Stimulated activated CD8-positive, alpha-beta memory T cell treated with anti-CD3 and anti-CD28 coated beads, Interleukin-4, amount 100 ng/mL, for 1 hour (primary cell): ENCODE measurements around the gene SLC12A2.

Experiments
- DNase-seq, 2 donors: peaks; one replicate each; pipeline ENCODE4 v3.0.0-alpha.2; 2020; ENCODE audit warnings: low read depth in 2 of 2, low spot score in 1 of 2

Gene SLC12A2

DNA sequence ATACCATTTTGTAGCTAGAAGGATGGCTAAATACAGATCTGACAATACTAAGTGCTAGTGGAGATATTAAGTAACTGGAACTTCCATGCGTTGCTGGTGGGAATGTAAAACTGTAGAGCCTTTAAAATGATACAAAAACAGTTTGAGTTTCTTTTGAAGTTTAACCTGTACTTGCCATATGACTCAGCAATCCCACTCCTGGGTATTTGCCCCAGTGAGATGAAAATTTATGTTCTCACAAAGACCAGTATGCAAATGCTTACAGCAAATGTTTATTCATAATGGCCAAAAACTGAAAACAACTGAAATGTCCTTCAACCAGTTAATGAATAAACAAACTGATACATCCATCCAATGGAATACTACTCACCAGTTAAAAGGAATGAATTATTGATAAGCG is 137.3 kb downstream of the SLC12A2 start:
- DNase-seq, result no peak

DNA sequence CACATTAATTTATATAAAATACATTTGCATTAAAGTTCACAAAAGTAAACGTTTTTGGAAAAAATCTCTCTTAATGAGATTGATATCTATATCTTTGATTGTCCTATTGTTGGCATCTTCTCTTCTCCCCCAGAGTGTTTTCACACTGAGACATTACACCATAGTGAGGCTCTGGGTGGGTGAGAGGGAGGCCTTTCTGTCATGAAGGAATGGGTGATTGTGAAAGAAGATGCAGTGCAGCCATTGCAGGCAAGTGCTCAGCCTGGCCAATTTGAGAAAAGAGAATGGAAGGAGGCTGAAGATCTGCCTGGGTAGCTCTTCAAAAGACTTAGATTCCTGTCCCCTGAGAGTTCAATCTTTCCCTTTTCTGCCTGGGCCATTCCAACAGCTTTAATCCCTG is 140.8 kb downstream of the SLC12A2 start:
- DNase-seq, result no peak

DNA sequence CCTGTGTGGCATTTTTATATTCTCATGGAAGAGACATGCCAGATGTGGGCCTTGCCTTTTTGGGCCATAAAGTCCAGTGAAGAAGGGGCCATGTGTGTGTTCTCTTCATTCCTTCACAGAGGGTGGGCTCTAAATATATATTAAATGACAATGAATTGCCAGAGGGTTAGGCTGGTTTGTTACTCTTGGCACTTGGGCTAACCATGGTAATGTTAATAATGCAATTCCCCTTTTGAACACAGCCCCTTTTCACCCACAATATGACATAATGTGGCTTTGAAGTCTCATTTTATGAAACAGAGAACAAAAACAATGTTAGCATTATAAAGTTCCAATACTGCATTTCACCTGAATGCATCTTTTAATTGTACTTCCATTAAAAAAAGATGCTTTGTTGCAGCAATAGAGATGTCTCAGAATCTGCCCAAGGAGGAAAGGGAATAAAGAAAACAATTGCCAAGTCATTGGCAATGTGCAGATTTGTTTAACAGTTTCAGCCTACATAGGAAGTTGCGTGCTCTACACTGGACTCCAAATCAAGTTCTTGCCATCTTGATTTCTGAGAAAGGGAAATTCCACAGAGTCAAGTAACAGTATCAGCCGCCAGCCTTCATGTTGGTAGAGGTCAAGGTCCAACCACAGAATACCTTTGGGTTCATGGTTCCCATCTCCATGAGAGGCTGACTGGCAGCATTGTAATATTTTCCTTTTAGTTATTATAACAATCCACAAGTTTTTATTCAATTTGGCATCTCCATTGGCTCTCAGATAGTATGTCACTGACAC is 141.9 kb downstream of the SLC12A2 start:
- DNase-seq, result no peak

DNA sequence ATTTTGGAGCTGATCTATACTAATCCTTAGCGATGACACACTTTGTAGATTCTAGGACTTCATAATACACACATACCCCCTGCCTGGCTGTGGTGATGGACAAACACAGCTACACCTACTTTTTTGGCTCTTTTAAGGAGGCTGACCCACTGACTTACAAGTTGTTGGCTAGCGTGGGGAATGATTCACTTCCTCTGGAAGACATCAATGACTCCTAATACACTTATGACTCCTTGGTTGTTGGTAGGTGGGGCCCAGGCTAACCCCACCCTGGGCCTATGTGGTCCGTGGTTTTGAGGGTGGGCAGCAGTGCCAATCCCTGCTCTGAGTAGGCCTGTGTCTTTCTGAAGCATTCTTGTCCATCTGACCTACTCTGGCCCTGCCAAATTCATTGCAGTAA is 144.4 kb downstream of the SLC12A2 start:
- no peak for DNase-seq

DNA sequence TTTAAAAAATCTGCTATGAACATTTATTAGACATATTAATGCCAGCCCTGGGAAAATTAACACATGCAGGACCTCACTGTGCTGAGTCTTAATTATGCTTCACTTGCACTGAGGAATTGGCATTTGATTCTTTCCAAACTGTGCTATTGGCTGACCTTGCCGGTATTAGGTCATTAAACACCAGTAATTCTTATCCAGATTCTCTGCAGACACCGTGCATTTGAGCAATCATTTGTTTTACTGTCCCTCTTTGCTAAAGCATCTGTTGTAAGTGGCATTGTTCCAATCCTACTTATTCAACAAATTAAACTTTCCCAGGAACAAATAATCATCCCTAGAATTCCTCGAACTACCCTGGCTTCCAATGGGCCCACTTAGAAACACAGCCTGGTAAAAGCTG is 145.0 kb downstream of the SLC12A2 start:
- no peak for DNase-seq

DNA sequence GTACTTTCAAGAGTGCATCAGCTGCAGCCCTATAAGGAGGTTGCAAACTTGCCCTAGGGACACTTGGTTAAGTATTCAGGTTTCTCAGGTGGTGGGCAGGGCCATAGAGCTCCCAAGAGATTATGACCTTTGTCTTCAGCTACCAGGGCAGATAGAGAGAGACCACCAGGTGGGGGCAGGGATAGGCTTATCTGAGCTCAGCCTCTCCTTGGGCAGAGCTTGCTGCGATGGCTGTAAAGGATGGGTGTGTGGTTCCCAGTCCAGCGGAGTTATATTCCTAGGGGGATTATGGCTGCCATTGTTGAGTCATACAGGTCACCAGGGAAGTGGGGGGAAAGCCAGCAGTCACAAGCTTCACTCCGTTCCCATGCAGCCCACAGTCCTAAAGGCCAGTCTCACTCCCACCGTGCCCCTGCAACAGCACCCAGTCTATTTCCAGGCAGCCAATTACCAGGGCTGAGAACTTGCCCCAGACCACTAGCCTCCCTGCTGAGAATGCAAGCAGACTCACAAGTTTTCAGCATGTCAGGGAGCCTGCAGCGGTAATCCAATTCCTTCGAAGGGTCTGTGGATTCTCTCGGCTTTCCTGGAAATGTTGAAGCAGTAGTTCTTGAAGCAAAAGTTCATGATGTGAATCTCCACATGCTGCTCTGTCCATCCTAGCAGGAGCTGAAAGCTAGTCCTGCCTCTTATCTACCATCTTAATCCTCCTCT is 151.5 kb downstream of the SLC12A2 start:
- no peak for DNase-seq

DNA sequence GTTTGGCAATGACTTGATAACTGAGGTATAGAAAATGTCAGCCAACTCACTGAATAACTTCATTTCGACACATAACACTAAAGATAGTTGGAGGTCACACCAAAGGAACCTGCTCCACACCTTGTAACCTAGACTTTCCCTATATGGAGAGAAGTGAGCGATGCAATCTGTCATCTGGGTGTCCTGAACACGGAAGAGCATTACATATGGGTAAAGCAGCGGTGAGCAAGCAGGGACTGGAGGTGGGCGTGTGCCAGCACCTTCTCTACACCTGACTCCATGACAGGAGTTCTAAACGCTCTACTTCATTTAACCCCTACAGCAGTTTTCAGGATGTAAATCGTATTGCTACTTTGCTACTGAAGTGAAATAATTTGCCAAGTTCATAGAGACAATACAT is 152.8 kb downstream of the SLC12A2 start:
- no peak for DNase-seq

DNA sequence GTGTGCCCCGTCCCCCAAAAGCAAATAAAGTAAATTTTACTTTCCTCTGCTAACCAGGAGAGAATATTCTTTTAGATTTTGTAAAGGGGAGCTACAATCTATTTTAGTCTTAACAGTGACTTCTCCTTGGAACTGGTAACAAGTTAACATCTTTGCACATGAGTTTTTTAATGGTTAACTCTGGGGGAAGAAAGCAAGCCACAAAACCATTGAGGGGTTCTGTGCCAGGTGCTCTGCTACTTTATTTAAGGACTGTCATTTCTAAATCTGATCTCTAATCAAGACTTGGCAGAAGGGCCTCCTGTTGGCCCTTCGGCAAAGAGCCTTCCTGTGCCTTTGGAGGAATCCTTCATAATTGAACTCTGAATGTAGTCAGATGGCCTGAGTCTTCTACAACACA is 153.4 kb downstream of the SLC12A2 start:
- no peak for DNase-seq

DNA sequence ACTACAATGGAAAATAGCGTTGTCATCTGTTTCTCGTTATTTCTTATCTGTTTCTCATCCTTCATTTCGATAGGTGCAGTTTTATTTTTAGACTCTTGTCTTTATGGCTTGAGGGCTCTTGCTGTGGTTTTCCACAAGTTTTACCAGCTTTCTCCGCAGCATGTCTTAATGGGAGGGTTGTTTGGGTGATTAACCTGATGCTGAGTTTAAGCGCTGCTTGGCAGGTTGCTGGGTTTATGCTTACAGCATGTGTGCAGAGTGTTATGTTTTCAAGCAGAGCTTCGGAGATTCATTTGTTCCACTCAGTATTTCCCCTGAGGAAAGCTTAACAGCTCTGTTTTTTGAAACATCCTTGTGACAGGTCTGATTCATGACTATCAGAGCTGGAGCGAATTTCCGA is 154.0 kb downstream of the SLC12A2 start:
- DNase-seq, result no peak
